Spleen (tissue), 11 donors: ENCODE data around the gene TXNDC17. TPM values are rescaled to one million over a fixed set of nuclear protein-coding genes. Genes with fewer than 3 reads are reported as not detected.
A peak's percentile ranks its signal among the peaks of the same experiment; 100 is the strongest.

Experiments
- DNase-seq: peaks from one replicate; pipeline ENCODE4 v3.0.0-alpha.2; 2020
- H3K27ac ChIP-seq, 8 donors: fragments of 200-600 bp; sonication (generic) in 7 of 8; 1 replicate in 4 of 8; 2 replicates in 4 of 8; pipeline versions ENCODE4 v1.5.0 to v1.8.0; 2016 to 2021; ENCODE audit warnings: inconsistent platforms in 4 of 8, mild to moderate bottlenecking in 4 of 8, moderate library complexity in 1 of 8
- H3K27me3 ChIP-seq, 7 donors: fragments of 200-600 bp; sonication (generic) in 6 of 7; replicated peaks in 1 of 7; 1 replicate in 4 of 7; 2 replicates in 3 of 7; pipeline versions ENCODE4 v1.5.0 to v1.8.0; 2016 to 2021; ENCODE audit warnings: inconsistent platforms in 3 of 7, mild to moderate bottlenecking in 1 of 7
- H3K36me3 ChIP-seq, 6 donors: fragments of 200-600 bp; sonication (generic) in 5 of 6; 1 replicate in 4 of 6; 2 replicates in 2 of 6; pipeline versions ENCODE4 v1.5.0 to v1.8.0; 2016 to 2021; ENCODE audit warnings: inconsistent platforms in 2 of 6
- H3K4me1 ChIP-seq, 6 donors: fragments of 200-600 bp; sonication (generic) in 5 of 6; 1 replicate in 3 of 6; 2 replicates in 3 of 6; pipeline versions ENCODE4 v1.5.0 to v1.8.0; 2016 to 2021; ENCODE audit warnings: inconsistent platforms in 3 of 6
- H3K4me3 ChIP-seq, 8 donors: fragments of 200-600 bp; sonication (generic) in 7 of 8; 1 replicate in 4 of 8; 2 replicates in 4 of 8; pipeline versions ENCODE4 v1.5.0 to v1.8.0; 2016 to 2021; ENCODE audit warnings: inconsistent platforms in 4 of 8, mild to moderate bottlenecking in 4 of 8, moderate library complexity in 2 of 8
- H3K9me3 ChIP-seq, 8 donors: fragments of 200-600 bp; sonication (generic) in 7 of 8; 1 replicate in 4 of 8; 2 replicates in 4 of 8; pipeline versions ENCODE4 v1.5.0 to v1.8.0; 2016 to 2021; ENCODE audit warnings: inconsistent platforms in 4 of 8
- POLR2A ChIP-seq, 3 donors: fragments of 450-650 bp; IDR thresholded peaks; one replicate each; pipeline ENCODE4 v1.5.1; 2017; ENCODE audit warnings: antibody characterized with exemption in 3 of 3, mild to moderate bottlenecking in 1 of 3
- POLR2AphosphoS5 ChIP-seq, 3 donors: sonication (generic); formaldehyde crosslinking; IDR thresholded peaks; one replicate each; pipeline ENCODE4 v1.5.1; 2017; ENCODE audit warnings: antibody characterized with exemption in 3 of 3
- WGBS, 5 donors: extraction: QIAGEN DNeasy Blood & Tissue Kit in 3 of 5; methylation state at CpG; one replicate each; pipeline versions ENCODE4 v1.1.5 to v1.1.7; 2013 to 2018; 5-methylcytosine and 5-hydroxymethylcytosine counted together
- intact Hi-C: fragments of 100-400 bp; cut with DNase I; formaldehyde crosslinking; loops from one replicate; pipeline ENCODE4 v1.15.0; 2023; ENCODE audit warnings: low total_unique reads
- polyA plus RNA-seq, 3 donors: library from polyadenylated mRNA; stranded (reverse); fragments of 200-250 nt; gene quantifications; one replicate each; pipeline ENCODE4 v1.2.1, GENCODE V29; 2013
- total RNA-seq, 7 donors: library from RNA; depleted of rRNA in 3 of 7; stranded (reverse); fragments of >200 nt in 3 of 7; fragmentation: NEBNext Ultra II Directional in 4 of 7; extraction: Animal tissue kit (Norgen Biotek cat#: 25700) in 4 of 7; gene quantifications; one replicate each; pipeline versions ENCODE4 v1.1.0 to v1.2.1, GENCODE V29; 2016 to 2021
- TF ChIP-seq, protein P1 (sequence below), 11 experiments: fragments of 200-600 bp in 7 of 11; fragments of 450-650 bp in 4 of 11; sonication (generic) in 4 of 11; IDR thresholded peaks in 8 of 11; conservative IDR thresholded peaks in 3 of 11; 1 replicate in 7 of 11; 2 replicates in 4 of 11; pipeline versions ENCODE4 v1.4.0 to v1.8.0; 2016 to 2021; ENCODE audit warnings: antibody characterized with exemption in 11 of 11, inconsistent platforms in 4 of 11, mild to moderate bottlenecking in 1 of 11
- donor health status: healthy with polysubstance abuse.
- donor health status: DM: no; HTN: no; CAD: no; lungs with moderate emphysema.
- donor health status: DM: no; HTN: no; CAD: no.
- donor health status: Bipolar disorder and iron deficiency.
- donor health status: healthy.
- donor health status: DM: no; HTN: no; CAD: no.
- donor health status: DM: yes; HTN: yes; CAD: no.

TXNDC17 gene
- total and polyA plus RNA-seq, 10 donors = 38.8 to 215 (median 84.7) TPM

- H3K9me3 ChIP-seq = no peaks in the 10 kb centered on the region
- TF ChIP-seq POLR2A (IDR thresholded peaks at IDR 0.05) = no peak
- TF ChIP-seq POLR2AphosphoS5 (IDR thresholded peaks at IDR 0.05) = no peak
- H3K4me3 ChIP-seq = peak overlapping the region in 1 of 8 donors; percentile 94
- no peak overlapping the region for H3K27ac ChIP-seq
- H3K36me3 ChIP-seq = peaks cover 0 to 32% (median 13%) of the 10 kb centered on the region in 6 donors
- H3K4me1 ChIP-seq = peaks cover 24 to 59% (median 38%) of the 10 kb centered on the region in 6 donors
- WGBS, 5 donors = 51 to 72% (median 56%) methylated on average over 23 to 24 of the region's 24 CpGs
- H3K27me3 ChIP-seq = no peaks in the 10 kb centered on the region
- DNase-seq = no peak
- intact Hi-C loops = no loop called here
Measured at GRCh38 chr17:6638046-6638908, 2.6 kb upstream of the TXNDC17 start.

GRCh38 chr17:6639014-6639585 lies 1.8 kb upstream of the TXNDC17 start:
- peaks cover 0 to 32% (median 15%) of the 10 kb centered on the region in 6 donors for H3K36me3 ChIP-seq
- TF ChIP-seq POLR2AphosphoS5 (IDR thresholded peaks at IDR 0.05) (no peak), POLR2A (IDR thresholded peaks at IDR 0.05) (no peak)
- TF ChIP-seq, protein P1, sequence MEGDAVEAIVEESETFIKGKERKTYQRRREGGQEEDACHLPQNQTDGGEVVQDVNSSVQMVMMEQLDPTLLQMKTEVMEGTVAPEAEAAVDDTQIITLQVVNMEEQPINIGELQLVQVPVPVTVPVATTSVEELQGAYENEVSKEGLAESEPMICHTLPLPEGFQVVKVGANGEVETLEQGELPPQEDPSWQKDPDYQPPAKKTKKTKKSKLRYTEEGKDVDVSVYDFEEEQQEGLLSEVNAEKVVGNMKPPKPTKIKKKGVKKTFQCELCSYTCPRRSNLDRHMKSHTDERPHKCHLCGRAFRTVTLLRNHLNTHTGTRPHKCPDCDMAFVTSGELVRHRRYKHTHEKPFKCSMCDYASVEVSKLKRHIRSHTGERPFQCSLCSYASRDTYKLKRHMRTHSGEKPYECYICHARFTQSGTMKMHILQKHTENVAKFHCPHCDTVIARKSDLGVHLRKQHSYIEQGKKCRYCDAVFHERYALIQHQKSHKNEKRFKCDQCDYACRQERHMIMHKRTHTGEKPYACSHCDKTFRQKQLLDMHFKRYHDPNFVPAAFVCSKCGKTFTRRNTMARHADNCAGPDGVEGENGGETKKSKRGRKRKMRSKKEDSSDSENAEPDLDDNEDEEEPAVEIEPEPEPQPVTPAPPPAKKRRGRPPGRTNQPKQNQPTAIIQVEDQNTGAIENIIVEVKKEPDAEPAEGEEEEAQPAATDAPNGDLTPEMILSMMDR (IDR thresholded peaks at IDR 0.05 in 8 of 11, conservative IDR thresholded peaks at IDR 0.05 in 3 of 11) = no peak
- H3K9me3 ChIP-seq = no peaks in the 10 kb centered on the region
- peak; percentile 76 for DNase-seq
- intact Hi-C loops = no loop called here
- H3K27ac ChIP-seq = peak overlapping the region in 2 of 8 donors; percentile 88 to 93
- H3K4me1 ChIP-seq = peaks cover 24 to 67% (median 42%) of the 10 kb centered on the region in 6 donors
- WGBS, 5 donors = 51 to 59% (median 56%) methylated on average over 13 to 15 of the region's 15 CpGs
- peak overlapping the region; percentile 82 to 97 (median 92) for H3K4me3 ChIP-seq
- H3K27me3 ChIP-seq = no peaks in the 10 kb centered on the region

- no peaks in the 10 kb centered on the region for H3K27me3 ChIP-seq
- peak; percentile 89 for DNase-seq
- intact Hi-C loops = no loop called here
- H3K4me3 ChIP-seq = peak overlapping the region; percentile 82 to 97 (median 92)
- no peaks in the 10 kb centered on the region for H3K9me3 ChIP-seq
- 0 to 1% (median 1%) methylated on average over 27 to 67 of the region's 67 CpGs for WGBS, 5 donors
- peaks cover 24 to 74% (median 42%) of the 10 kb centered on the region in 6 donors for H3K4me1 ChIP-seq
- peak overlapping the region; percentile 78 to 93 (median 91) for H3K27ac ChIP-seq
- peaks cover 0 to 32% (median 20%) of the 10 kb centered on the region in 6 donors for H3K36me3 ChIP-seq
- TF ChIP-seq POLR2A (IDR thresholded peaks at IDR 0.05) = no peak
- TF ChIP-seq, protein P1 (IDR thresholded peaks at IDR 0.05 in 8 of 11, conservative IDR thresholded peaks at IDR 0.05 in 3 of 11) = no peak
Measured at GRCh38 chr17:6639586-6640535, 999 bp upstream of the TXNDC17 start.

GRCh38 chr17:6641247-6641863 lies 495 bp downstream of the TXNDC17 start:
- Histone ChIP-seq H3K36me3 (peaks cover 0 to 44% (median 27%) of the 10 kb centered on the region in 6 donors), H3K9me3 (no peaks in the 10 kb centered on the region), H3K4me3 (peak overlapping the region; percentile 82 to 97 (median 92)), H3K4me1 (peaks cover 24 to 85% (median 43%) of the 10 kb centered on the region in 6 donors), H3K27ac (peak overlapping the region; percentile 78 to 93 (median 91)), H3K27me3 (no peaks in the 10 kb centered on the region)
- DNase-seq = no peak
- intact Hi-C loops = no loop called here
- 5 to 8% (median 7%) methylated on average over 20 of the region's 20 CpGs for WGBS, 5 donors
- no peak for TF ChIP-seq POLR2A (IDR thresholded peaks at IDR 0.05)
- no peak for TF ChIP-seq POLR2AphosphoS5 (IDR thresholded peaks at IDR 0.05)
- TF ChIP-seq, protein P1 (IDR thresholded peaks at IDR 0.05 in 8 of 11, conservative IDR thresholded peaks at IDR 0.05 in 3 of 11) = no peak
